IMR-90 (cell line): ENCODE results near the gene SEMA4F. TPM values are rescaled to one million over a fixed set of nuclear protein-coding genes. Genes with fewer than 3 reads are reported as not detected.

Source experiments
- polyA plus RNA-seq, 3 experiments: library from polyadenylated mRNA; depleted of rRNA; stranded (reverse); fragments of >200 nt; gene quantifications; 2 replicates each; pipeline ENCODE4 v1.2.3, GENCODE V29; 2012; ENCODE audit warnings: low replicate concordance in 1 of 3
- total RNA-seq: library from RNA; depleted of rRNA; stranded (reverse); fragments of >200 nt; gene quantifications from 2 replicates; pipeline ENCODE4 v1.2.3, GENCODE V29; 2012; rRNA removed

Gene SEMA4F
- total and polyA plus RNA-seq, 2 of the 4 experiments (the other 2 are of a cell fraction), result 4.7 to 7.5 TPM

Other genes with a start within 250 kb of the SEMA4F start
- gene C2orf81, start 232.6 kb upstream of the SEMA4F start, total RNA-seq, result under 0.01 and 0.18 TPM in 2 replicates
- 0.26 and 0.74 TPM in 2 replicates for gene C2orf81, start 232.6 kb upstream of the SEMA4F start, polyA plus RNA-seq (2012; rRNA removed)
- gene WDR54, start 232.5 kb upstream of the SEMA4F start, total RNA-seq, result 43.6 and 57.2 TPM in 2 replicates
- 47.2 and 47.9 TPM in 2 replicates for gene WDR54, start 232.5 kb upstream of the SEMA4F start, polyA plus RNA-seq (2012; rRNA removed)
- 9.4 and 11.1 TPM in 2 replicates for gene RTKN, start 212.3 kb upstream of the SEMA4F start, total RNA-seq
- 19.7 and 22.3 TPM in 2 replicates for gene RTKN, start 212.3 kb upstream of the SEMA4F start, polyA plus RNA-seq (2012; rRNA removed)
- 4.5 and 5.3 TPM in 2 replicates for gene INO80B, start 199.2 kb upstream of the SEMA4F start, total RNA-seq
- 9.2 and 10.5 TPM in 2 replicates for gene INO80B, start 199.2 kb upstream of the SEMA4F start, polyA plus RNA-seq (2012; rRNA removed)
- 22.2 and 22.9 TPM in 2 replicates for gene WBP1, start 195.8 kb upstream of the SEMA4F start, total RNA-seq
- gene WBP1, start 195.8 kb upstream of the SEMA4F start, polyA plus RNA-seq (2012; rRNA removed), result 78.5 and 89.3 TPM in 2 replicates
- gene MOGS, start 188.9 kb upstream of the SEMA4F start, total RNA-seq, result 17.8 and 21.0 TPM in 2 replicates
- gene MOGS, start 188.9 kb upstream of the SEMA4F start, polyA plus RNA-seq (2012; rRNA removed), result 45.9 and 48.4 TPM in 2 replicates
- gene MRPL53, start 181.6 kb upstream of the SEMA4F start, total RNA-seq, result 5.2 and 6.7 TPM in 2 replicates
- gene MRPL53, start 181.6 kb upstream of the SEMA4F start, polyA plus RNA-seq (2012; rRNA removed), result 39.0 and 51.9 TPM in 2 replicates
- 6.1 and 8.4 TPM in 2 replicates for gene CCDC142, start 171.2 kb upstream of the SEMA4F start, total RNA-seq
- gene CCDC142, start 171.2 kb upstream of the SEMA4F start, polyA plus RNA-seq (2012; rRNA removed), result 11.1 and 14.0 TPM in 2 replicates
- gene TTC31, start 171.2 kb upstream of the SEMA4F start, total RNA-seq, result 6.3 and 9.2 TPM in 2 replicates
- 18.8 and 20.5 TPM in 2 replicates for gene TTC31, start 171.2 kb upstream of the SEMA4F start, polyA plus RNA-seq (2012; rRNA removed)
- gene LBX2, start 154.6 kb upstream of the SEMA4F start, total RNA-seq, result 0.18 and 0.56 TPM in 2 replicates
- 0.62 and 0.66 TPM in 2 replicates for gene LBX2, start 154.6 kb upstream of the SEMA4F start, polyA plus RNA-seq (2012; rRNA removed)
- gene PCGF1, start 146.6 kb upstream of the SEMA4F start, total RNA-seq, result 29.2 and 31.4 TPM in 2 replicates
- 23.4 and 28.7 TPM in 2 replicates for gene PCGF1, start 146.6 kb upstream of the SEMA4F start, polyA plus RNA-seq (2012; rRNA removed)
- gene TLX2, start 139.8 kb upstream of the SEMA4F start, total RNA-seq, result not detected in 2 replicates
- gene TLX2, start 139.8 kb upstream of the SEMA4F start, polyA plus RNA-seq (2012; rRNA removed), result not detected in 2 replicates
- not detected in 2 replicates for gene DQX1, start 128.0 kb upstream of the SEMA4F start, total RNA-seq
- gene DQX1, start 128.0 kb upstream of the SEMA4F start, polyA plus RNA-seq (2012; rRNA removed), result 0.07 and 0.14 TPM in 2 replicates
- 45.8 and 47.5 TPM in 2 replicates for gene AUP1, start 124.5 kb upstream of the SEMA4F start, total RNA-seq
- 100.0 and 104 TPM in 2 replicates for gene AUP1, start 124.5 kb upstream of the SEMA4F start, polyA plus RNA-seq (2012; rRNA removed)
- gene HTRA2, start 124.3 kb upstream of the SEMA4F start, total RNA-seq, result 28.1 and 34.2 TPM in 2 replicates
- 23.6 and 25.9 TPM in 2 replicates for gene HTRA2, start 124.3 kb upstream of the SEMA4F start, polyA plus RNA-seq (2012; rRNA removed)
- gene LOXL3, start 100.3 kb upstream of the SEMA4F start, total RNA-seq, result 14.2 and 17.9 TPM in 2 replicates
- 21.8 and 23.4 TPM in 2 replicates for gene LOXL3, start 100.3 kb upstream of the SEMA4F start, polyA plus RNA-seq (2012; rRNA removed)
- gene DOK1, start 99.5 kb upstream of the SEMA4F start, total RNA-seq, result 12.2 and 15.4 TPM in 2 replicates
- gene DOK1, start 99.5 kb upstream of the SEMA4F start, polyA plus RNA-seq (2012; rRNA removed), result 17.5 and 17.6 TPM in 2 replicates
- not detected in 2 replicates for gene M1AP, start 5.9 kb upstream of the SEMA4F start, total RNA-seq
- 0.03 TPM in 1 of 2 replicates, not detected in the other for gene M1AP, start 5.9 kb upstream of the SEMA4F start, polyA plus RNA-seq (2012; rRNA removed)
- 17.4 and 17.8 TPM in 2 replicates for gene HK2, start 179.9 kb downstream of the SEMA4F start, total RNA-seq
- gene HK2, start 179.9 kb downstream of the SEMA4F start, polyA plus RNA-seq (2012; rRNA removed), result 18.7 and 20.9 TPM in 2 replicates